ENCODE data around the gene GPR156. TPM values are rescaled to one million over a fixed set of nuclear protein-coding genes. Genes with fewer than 3 reads are reported as not detected.
"Not testable (repeated sequence)": the region's sequence is repeated elsewhere in the genome, so short reads cannot be mapped to it uniquely, and the experiment has no call there.

The GPR156 gene
- total RNA-seq, 4 donors from 2014 or later: not detected

DNA sequence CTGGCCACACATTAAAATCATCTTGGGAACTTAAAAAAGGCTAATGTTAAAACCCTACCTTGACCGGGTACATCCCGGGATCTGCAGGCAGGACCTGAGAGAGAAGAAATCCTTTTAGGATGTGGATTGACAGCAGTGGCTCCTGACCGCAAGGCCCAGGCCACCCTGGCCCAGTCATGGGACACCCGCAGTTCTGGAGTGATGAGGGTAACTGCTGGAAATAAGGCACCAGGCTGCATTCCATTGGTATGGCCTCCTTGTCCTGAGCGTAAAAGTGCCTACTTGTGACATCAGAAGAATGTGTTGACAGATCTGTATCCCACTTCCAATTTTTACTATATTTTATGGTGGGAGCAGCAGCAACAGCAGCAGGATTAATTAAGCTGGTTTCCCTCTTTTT, 127.3 kb downstream of the GPR156 start:
- no peak for TF ChIP-seq POLR2A (IDR thresholded peaks at IDR 0.05)
- TF ChIP-seq, protein P1, sequence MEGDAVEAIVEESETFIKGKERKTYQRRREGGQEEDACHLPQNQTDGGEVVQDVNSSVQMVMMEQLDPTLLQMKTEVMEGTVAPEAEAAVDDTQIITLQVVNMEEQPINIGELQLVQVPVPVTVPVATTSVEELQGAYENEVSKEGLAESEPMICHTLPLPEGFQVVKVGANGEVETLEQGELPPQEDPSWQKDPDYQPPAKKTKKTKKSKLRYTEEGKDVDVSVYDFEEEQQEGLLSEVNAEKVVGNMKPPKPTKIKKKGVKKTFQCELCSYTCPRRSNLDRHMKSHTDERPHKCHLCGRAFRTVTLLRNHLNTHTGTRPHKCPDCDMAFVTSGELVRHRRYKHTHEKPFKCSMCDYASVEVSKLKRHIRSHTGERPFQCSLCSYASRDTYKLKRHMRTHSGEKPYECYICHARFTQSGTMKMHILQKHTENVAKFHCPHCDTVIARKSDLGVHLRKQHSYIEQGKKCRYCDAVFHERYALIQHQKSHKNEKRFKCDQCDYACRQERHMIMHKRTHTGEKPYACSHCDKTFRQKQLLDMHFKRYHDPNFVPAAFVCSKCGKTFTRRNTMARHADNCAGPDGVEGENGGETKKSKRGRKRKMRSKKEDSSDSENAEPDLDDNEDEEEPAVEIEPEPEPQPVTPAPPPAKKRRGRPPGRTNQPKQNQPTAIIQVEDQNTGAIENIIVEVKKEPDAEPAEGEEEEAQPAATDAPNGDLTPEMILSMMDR (IDR thresholded peaks at IDR 0.05): no peak
- no peak for DNase-seq

DNA sequence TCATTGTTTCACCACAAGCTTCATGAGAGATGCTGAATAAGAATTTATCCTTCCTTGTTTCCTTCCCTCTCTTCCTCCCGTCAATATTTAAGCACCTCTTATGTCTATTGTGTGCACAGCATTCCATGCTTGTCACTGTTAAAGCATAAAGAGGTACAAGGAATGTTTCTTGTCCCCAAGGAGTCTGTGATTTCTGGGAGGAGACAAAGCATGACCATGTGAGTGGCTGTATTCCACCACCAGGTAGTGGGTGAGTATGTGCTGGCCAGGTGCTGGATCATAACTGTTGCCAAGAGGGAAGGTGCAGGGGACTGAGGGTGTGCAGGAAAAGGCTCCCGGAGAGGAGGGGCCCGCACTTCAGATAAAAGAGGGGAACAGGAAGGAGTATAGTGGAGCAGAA, 127.9 kb downstream of the GPR156 start:
- no peak overlapping the region for H3K4me3 ChIP-seq
- peaks cover 0 to 15% (median 7%) of the 10 kb centered on the region in 4 donors for H3K9me3 ChIP-seq
- DNase-seq: no peak
- TF ChIP-seq POLR2A (IDR thresholded peaks at IDR 0.05): no peak
- TF ChIP-seq, protein P1 (IDR thresholded peaks at IDR 0.05): no peak
- no peaks in the 10 kb centered on the region for H3K4me1 ChIP-seq
- H3K27ac ChIP-seq: no peak overlapping the region
- H3K27me3 ChIP-seq: no peaks in the 10 kb centered on the region
- no peaks in the 10 kb centered on the region for H3K36me3 ChIP-seq

More for the DNA sequence above, 127.3 kb downstream of the GPR156 start:
- Histone ChIP-seq H3K36me3 (no peaks in the 10 kb centered on the region), H3K4me1 (no peaks in the 10 kb centered on the region), H3K9me3 (peaks cover 0 to 15% (median 7%) of the 10 kb centered on the region in 4 donors), H3K4me3 (no peak overlapping the region), H3K27me3 (no peaks in the 10 kb centered on the region), H3K27ac (no peak overlapping the region)

DNA sequence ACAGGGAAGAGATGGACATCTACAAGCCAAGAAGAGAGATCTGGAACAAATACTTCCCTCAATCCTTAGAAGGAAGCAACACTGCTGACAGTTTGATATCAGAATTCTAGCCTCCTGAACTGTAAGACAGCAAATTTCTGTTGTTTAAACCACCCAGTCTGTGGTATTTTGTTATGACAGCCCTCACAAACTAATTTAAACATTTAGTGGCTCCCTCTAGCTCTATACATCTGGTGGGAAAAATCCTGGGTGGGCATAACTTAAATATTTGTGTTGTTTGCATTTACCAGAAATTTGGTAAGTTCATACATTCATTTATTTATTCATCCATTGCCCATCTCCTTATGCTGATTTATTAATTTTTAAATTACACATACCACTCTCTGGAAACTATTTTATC, 128.3 kb downstream of the GPR156 start:
- no peak overlapping the region for H3K27ac ChIP-seq
- H3K27me3 ChIP-seq: no peaks in the 10 kb centered on the region
- peaks cover 0 to 15% (median 7%) of the 10 kb centered on the region in 4 donors for H3K9me3 ChIP-seq
- H3K4me3 ChIP-seq: no peak overlapping the region
- TF ChIP-seq, protein P1 (IDR thresholded peaks at IDR 0.05): no peak
- no peak for TF ChIP-seq POLR2A (IDR thresholded peaks at IDR 0.05)
- DNase-seq: no peak
- no peaks in the 10 kb centered on the region for H3K36me3 ChIP-seq
- no peaks in the 10 kb centered on the region for H3K4me1 ChIP-seq

DNA sequence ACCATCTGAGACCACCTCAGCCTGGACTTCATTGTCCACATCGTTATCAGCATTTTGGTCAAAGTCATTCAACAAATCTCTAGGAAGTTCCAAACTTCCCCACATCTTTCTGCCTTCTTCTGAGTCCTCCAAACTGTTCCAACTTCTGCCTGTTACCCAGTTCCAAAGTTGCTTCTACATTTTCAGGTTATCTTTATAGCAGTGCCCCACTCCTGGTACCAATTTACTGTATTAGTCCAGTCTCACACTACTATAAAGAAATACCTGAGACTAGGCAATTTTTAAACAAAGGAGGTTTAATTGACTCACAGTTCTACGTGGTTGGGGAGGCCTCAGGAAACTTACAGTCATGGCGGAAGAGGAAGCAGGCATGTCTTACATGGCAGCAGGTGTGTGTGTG, 129.3 kb downstream of the GPR156 start:
- H3K4me3 ChIP-seq, DNase-seq, H3K36me3 ChIP-seq, H3K4me1 ChIP-seq, H3K27me3 ChIP-seq, H3K27ac ChIP-seq: not testable (repeated sequence)
- peaks cover 0 to 15% (median 7%) of the 10 kb centered on the region in 4 donors for H3K9me3 ChIP-seq

DNA sequence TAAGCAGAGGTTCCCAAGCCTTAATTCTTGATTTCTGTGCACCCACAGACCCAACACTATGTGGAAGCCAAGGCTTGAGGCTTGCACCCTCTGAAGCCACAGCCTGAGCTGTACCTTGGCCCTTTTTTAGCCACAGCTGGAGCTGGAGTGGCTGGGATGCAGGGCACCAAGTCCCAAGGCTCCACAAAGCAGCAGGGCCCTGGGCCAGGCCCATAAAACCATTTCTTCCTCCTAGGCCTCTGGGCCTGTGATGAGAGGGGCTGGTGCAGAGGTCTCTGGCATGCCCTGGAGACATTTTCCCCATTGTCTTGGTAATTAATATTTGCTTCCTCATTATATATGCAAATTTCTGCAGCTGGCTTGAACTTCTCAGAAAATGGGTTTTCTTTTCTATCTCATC, 129.9 kb downstream of the GPR156 start:
- H3K27ac ChIP-seq: no peak overlapping the region
- TF ChIP-seq POLR2A (IDR thresholded peaks at IDR 0.05): no peak
- TF ChIP-seq, protein P1 (IDR thresholded peaks at IDR 0.05): no peak
- no peak overlapping the region for H3K4me3 ChIP-seq
- H3K36me3 ChIP-seq: no peaks in the 10 kb centered on the region
- H3K9me3 ChIP-seq: peaks cover 0 to 15% (median 7%) of the 10 kb centered on the region in 4 donors
- no peaks in the 10 kb centered on the region for H3K27me3 ChIP-seq
- H3K4me1 ChIP-seq: no peaks in the 10 kb centered on the region
- DNase-seq: no peak

DNA sequence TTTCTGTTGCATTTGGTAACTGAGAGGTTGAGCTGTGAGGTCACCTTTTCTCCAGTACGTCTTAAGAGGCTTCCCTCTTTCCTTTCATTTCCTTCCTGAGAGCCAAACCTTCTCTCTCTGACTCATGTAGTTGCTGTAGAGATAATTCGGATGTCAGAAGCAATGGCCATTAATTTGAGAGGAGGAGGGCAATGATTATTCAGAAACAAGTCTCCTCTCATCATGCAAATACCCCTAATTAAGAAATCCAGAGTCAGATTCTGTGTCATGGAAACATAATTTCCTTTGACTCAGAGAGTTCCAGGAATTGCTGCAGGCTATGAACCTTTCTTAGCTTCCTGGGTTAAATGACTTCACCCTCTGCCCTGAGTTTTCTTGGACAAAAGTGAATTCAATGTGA, 131.7 kb downstream of the GPR156 start:
- peaks cover 0 to 15% (median 7%) of the 10 kb centered on the region in 4 donors for H3K9me3 ChIP-seq
- H3K36me3 ChIP-seq: no peaks in the 10 kb centered on the region
- TF ChIP-seq POLR2A (IDR thresholded peaks at IDR 0.05): no peak
- TF ChIP-seq, protein P1 (IDR thresholded peaks at IDR 0.05): no peak
- no peak overlapping the region for H3K27ac ChIP-seq
- H3K4me3 ChIP-seq: no peak overlapping the region
- H3K4me1 ChIP-seq: no peaks in the 10 kb centered on the region
- no peaks in the 10 kb centered on the region for H3K27me3 ChIP-seq
- DNase-seq: no peak

All from Peyer's patch (tissue), 4 donors.